H1 (cell line): Measurements from ENCODE around the gene CEP152. TPM values are rescaled to one million over a fixed set of nuclear protein-coding genes. Genes with fewer than 3 reads are reported as not detected.

ENCODE experiments used
- CTCF ChIA-PET: fragments of 300-600 bp; sonication (Branson Sonifier 250); formaldehyde crosslinking; loops from one replicate; lab custom pipeline; 2021; ENCODE audit not compliant: partially characterized antibody; lab: Charles Lee
- POLR2A ChIA-PET: fragments of 300-600 bp; sonication (Branson Sonifier 250); formaldehyde crosslinking; loops from one replicate; lab custom pipeline; 2021; ENCODE audit warnings: inconsistent platforms; ENCODE audit not compliant: partially characterized antibody; lab: Charles Lee
- DNase-seq, 2 experiments: peaks; one replicate each; pipeline versions ENCODE4 v3.0.0 to v3.0.0-alpha.2; 2010 to 2022; ENCODE audit warnings: low spot score in 2 of 2, low read depth in 1 of 2, mixed read lengths in 1 of 2
- FAIRE-seq: peaks from 2 replicates; lab custom pipeline; 2011; peaks lifted over from hg19 to GRCh38; lab: Jason Lieb, UNC
- H2AFZ ChIP-seq: 2 replicates; pipeline ENCODE4 v1.8.1; 2012; ENCODE audit warnings: low read length, inconsistent platforms
- H2AK5ac ChIP-seq: 2 replicates; pipeline ENCODE4 v1.6.1; 2013; ENCODE audit warnings: low read depth, low read length
- H2BK120ac ChIP-seq: replicated peaks from 2 replicates; pipeline ENCODE3; 2013; ENCODE audit warnings: low read depth, low read length, inconsistent platforms
- H2BK12ac ChIP-seq: 2 replicates; pipeline ENCODE4 v1.6.1; 2013; ENCODE audit warnings: low read depth, low read length
- H2BK15ac ChIP-seq: 2 replicates; pipeline ENCODE4 v1.6.1; 2013; ENCODE audit warnings: low read length
- H2BK20ac ChIP-seq: 2 replicates; pipeline ENCODE4 v1.6.1; 2013; ENCODE audit warnings: low read length
- H2BK5ac ChIP-seq: 2 replicates; pipeline ENCODE4 v1.6.1; 2013; ENCODE audit warnings: low read depth, low read length
- H3K14ac ChIP-seq: 2 replicates; pipeline ENCODE4 v1.6.1; 2013; ENCODE audit warnings: inconsistent platforms; ENCODE audit not compliant: insufficient read length
- H3K18ac ChIP-seq: 2 replicates; pipeline ENCODE4 v1.6.1; 2013; ENCODE audit warnings: low read length; ENCODE audit errors: extremely low read depth
- H3K23ac ChIP-seq: 2 replicates; pipeline ENCODE4 v1.6.1; 2013; ENCODE audit warnings: inconsistent platforms; ENCODE audit not compliant: insufficient read length
- H3K23me2 ChIP-seq: 2 replicates; pipeline ENCODE4 v1.6.1; 2013; ENCODE audit warnings: low read depth, low read length
- H3K27ac ChIP-seq: 2 replicates; pipeline ENCODE4 v1.6.1; 2011; ENCODE audit warnings: low read depth, low read length, inconsistent platforms
- H3K27me3 ChIP-seq, 4 experiments: replicated peaks in 1 of 4; 1 replicate in 1 of 4; 2 replicates in 3 of 4; pipeline versions ENCODE4 v1.6.1 to v1.8.1; 2011 to 2013; ENCODE audit warnings: low read length in 3 of 4, mild to moderate bottlenecking in 3 of 4, inconsistent platforms in 2 of 4, mixed read lengths in 2 of 4, moderate library complexity in 1 of 4; ENCODE audit not compliant: control insufficient read depth in 3 of 4, insufficient read depth in 3 of 4; ENCODE audit errors: extremely low read depth in 1 of 4
- H3K36me3 ChIP-seq, 4 experiments: 2 replicates each; pipeline versions ENCODE4 v1.6.1 to v1.8.1; 2011 to 2013; ENCODE audit warnings: mild to moderate bottlenecking in 4 of 4, low read length in 3 of 4, moderate library complexity in 2 of 4, control low read depth in 1 of 4, inconsistent platforms in 1 of 4; ENCODE audit not compliant: insufficient read depth in 4 of 4, control insufficient read depth in 2 of 4
- H3K4ac ChIP-seq: replicated peaks from 2 replicates; pipeline ENCODE3; 2013; ENCODE audit warnings: low read length, low read depth, mixed read lengths, inconsistent platforms; ENCODE audit not compliant: insufficient read length
- H3K4me1 ChIP-seq, 4 experiments: replicated peaks in 1 of 4; 1 replicate in 1 of 4; 2 replicates in 3 of 4; pipeline versions ENCODE4 v1.6.1 to v1.8.1; 2011 to 2013; ENCODE audit warnings: low read length in 3 of 4, inconsistent platforms in 2 of 4, mixed read lengths in 1 of 4; ENCODE audit not compliant: insufficient read depth in 4 of 4, control insufficient read depth in 3 of 4
- H3K4me2 ChIP-seq, 2 experiments: 2 replicates each; pipeline versions ENCODE4 v1.6.1 to v1.8.1; 2011 to 2013; ENCODE audit warnings: low read depth in 2 of 2, low read length in 2 of 2, control low read depth in 1 of 2, inconsistent platforms in 1 of 2, mild to moderate bottlenecking in 1 of 2; ENCODE audit not compliant: insufficient read depth in 1 of 2
- H3K4me3 ChIP-seq, 4 experiments: fragments of 200-600, 300-600 bp in 1 of 4; sonication (generic), shearing (Covaris generic), sonication (Bioruptor Twin) in 1 of 4; 2 replicates each; pipeline versions ENCODE4 v1.5.1 to v1.8.1; 2011 to 2016; ENCODE audit warnings: low read length in 4 of 4, low read depth in 3 of 4, control low read depth in 2 of 4, inconsistent platforms in 2 of 4, mild to moderate bottlenecking in 2 of 4, mixed read lengths in 1 of 4, moderate library complexity in 1 of 4; ENCODE audit not compliant: insufficient read depth in 2 of 4; ENCODE audit errors: extremely low read depth in 1 of 4
- H3K56ac ChIP-seq: replicated peaks from 2 replicates; pipeline ENCODE3; 2013; ENCODE audit warnings: low read depth, mild to moderate bottlenecking, mixed read lengths, low read length, inconsistent platforms; ENCODE audit not compliant: insufficient read length
- H3K79me1 ChIP-seq: 2 replicates; pipeline ENCODE4 v1.6.1; 2013; ENCODE audit warnings: low read depth, low read length, control low read depth
- H3K79me2 ChIP-seq, 2 experiments: 2 replicates each; pipeline versions ENCODE4 v1.6.1 to v1.8.1; 2012 to 2013; ENCODE audit warnings: low read length in 2 of 2, mild to moderate bottlenecking in 2 of 2, inconsistent platforms in 1 of 2; ENCODE audit not compliant: insufficient read depth in 2 of 2, control insufficient read depth in 1 of 2
- H3K9ac ChIP-seq, 4 experiments: replicated peaks in 1 of 4; 1 replicate in 1 of 4; 2 replicates in 3 of 4; pipeline versions ENCODE4 v1.6.1 to v1.8.1; 2011 to 2013; ENCODE audit warnings: low read depth in 3 of 4, low read length in 3 of 4, control low read depth in 2 of 4, mild to moderate bottlenecking in 2 of 4, moderate library complexity in 2 of 4, inconsistent platforms in 1 of 4; ENCODE audit errors: extremely low read depth in 1 of 4
- H3K9me3 ChIP-seq, 2 experiments: 2 replicates each; pipeline versions ENCODE4 v1.6.1 to v1.8.1; 2012 to 2013; ENCODE audit warnings: mild to moderate bottlenecking in 2 of 2, moderate library complexity in 2 of 2, control low read depth in 1 of 2, inconsistent platforms in 1 of 2, low read depth in 1 of 2, low read length in 1 of 2, mixed read lengths in 1 of 2; ENCODE audit not compliant: insufficient read depth in 2 of 2
- H4K20me1 ChIP-seq, 2 experiments: replicated peaks in 1 of 2; 2 replicates each; pipeline versions ENCODE3 to v1.8.1; 2011 to 2013; ENCODE audit warnings: inconsistent platforms in 2 of 2, low read length in 2 of 2, mild to moderate bottlenecking in 1 of 2; ENCODE audit not compliant: insufficient read depth in 2 of 2, control insufficient read depth in 1 of 2
- H4K5ac ChIP-seq: 2 replicates; pipeline ENCODE4 v1.6.1; 2013; ENCODE audit warnings: low read length, low read depth, mixed read lengths, inconsistent platforms; ENCODE audit not compliant: insufficient read length
- H4K8ac ChIP-seq: 2 replicates; pipeline ENCODE4 v1.8.0; 2013; ENCODE audit warnings: mild to moderate bottlenecking, moderate library complexity, low read length, inconsistent platforms; ENCODE audit not compliant: insufficient read depth; ENCODE audit errors: extremely low read depth
- H4K91ac ChIP-seq: replicated peaks from 2 replicates; pipeline ENCODE3; 2013; ENCODE audit warnings: low read length, mixed read lengths, inconsistent platforms; ENCODE audit not compliant: insufficient read length
- CHD2 ChIP-seq: IDR thresholded peaks from 2 replicates; pipeline ENCODE4 v1.6.1; 2012; ENCODE audit warnings: low read length, improper control_type of control experiment
- CTCF ChIP-seq, 3 experiments: IDR thresholded peaks; 1 replicate in 2 of 3; 2 replicates in 1 of 3; pipeline versions ENCODE4 v1.5.1 to v1.6.1; 2011; ENCODE audit warnings: low read length in 3 of 3, mild to moderate bottlenecking in 3 of 3, inconsistent platforms in 2 of 3, low read depth in 1 of 3, moderate library complexity in 1 of 3; ENCODE audit not compliant: insufficient read depth in 1 of 3; ENCODE audit errors: control extremely low read depth in 1 of 3
- MAFK ChIP-seq: IDR thresholded peaks from 2 replicates; pipeline ENCODE4 v1.6.1; 2012; ENCODE audit warnings: low read depth, mild to moderate bottlenecking, improper control_type of control experiment, low read length
- PHF8 ChIP-seq: fragments of 200-600 bp; sonication (generic); conservative IDR thresholded peaks from 2 replicates; pipeline ENCODE4 v1.7.1; 2012; ENCODE audit warnings: low read depth, mild to moderate bottlenecking, inconsistent platforms, low read length, moderate library complexity
- POLR2A ChIP-seq, 2 experiments: IDR thresholded peaks; 1 replicate in 1 of 2; 2 replicates in 1 of 2; pipeline ENCODE4 v1.6.1; 2011; ENCODE audit warnings: low read depth in 2 of 2, low read length in 2 of 2, mild to moderate bottlenecking in 2 of 2; ENCODE audit errors: control extremely low read depth in 1 of 2
- RXRA ChIP-seq: IDR thresholded peaks from 2 replicates; pipeline ENCODE4 v1.6.1; 2011; ENCODE audit warnings: low read depth, mild to moderate bottlenecking, low read length, moderate library complexity; ENCODE audit not compliant: insufficient read depth
- SUZ12 ChIP-seq: fragments of 200-600 bp; sonication (generic); IDR thresholded peaks from 2 replicates; pipeline ENCODE4 v1.6.1; 2012; ENCODE audit warnings: mild to moderate bottlenecking, inconsistent platforms, low read length, moderate library complexity, mixed read lengths
- TAF1 ChIP-seq: IDR thresholded peaks from 2 replicates; pipeline ENCODE4 v1.6.1; 2011; ENCODE audit warnings: mild to moderate bottlenecking, low read depth, low read length
- TAF7 ChIP-seq: optimal IDR thresholded peaks from 2 replicates; pipeline ENCODE3; 2011; ENCODE audit warnings: low read depth, mild to moderate bottlenecking, inconsistent platforms, low read length, moderate library complexity, borderline replicate concordance
- TBP ChIP-seq: IDR thresholded peaks from 2 replicates; pipeline ENCODE4 v1.6.1; 2011; ENCODE audit warnings: low read depth, low read length, improper control_type of control experiment
- TCF12 ChIP-seq: IDR thresholded peaks from 2 replicates; pipeline ENCODE4 v1.6.1; 2011; ENCODE audit warnings: low read depth, mild to moderate bottlenecking, low read length
- WGBS, 2 experiments: shearing (Covaris generic) in 1 of 2; methylation state at CpG; one replicate each; pipeline versions ENCODE4 v1.1.6 to v1.1.7; 2013 to 2015; ENCODE audit warnings: low lambda C conversion rate in 2 of 2, mixed read lengths in 2 of 2, inconsistent platforms in 1 of 2, low coverage in 1 of 2, missing lambda C conversion rate in 1 of 2; ENCODE audit not compliant: insufficient replicate concordance in 2 of 2, insufficient coverage in 1 of 2, insufficient read length in 1 of 2; ENCODE audit errors: extremely low coverage in 1 of 2, missing lambda C conversion rate in 1 of 2; 5-methylcytosine and 5-hydroxymethylcytosine counted together
- polyA plus RNA-seq, 7 experiments: library from polyadenylated mRNA; depleted of rRNA in 3 of 7; stranded (reverse) in 5 of 7; unstranded in 2 of 7; fragments of >200 nt in 5 of 7; fragments of 200-250 nt in 2 of 7; gene quantifications; 1 replicate in 5 of 7; 2 replicates in 1 of 7; 4 replicates in 1 of 7; pipeline versions ENCODE4 v1.2.1 to v1.2.3, GENCODE V29; 2011 to 2013; ENCODE audit warnings: missing spikeins in 2 of 7, mixed read lengths in 2 of 7
- total RNA-seq: library from RNA; stranded (reverse); fragmentation: NEBNext Ultra II Directional; extraction: Animal tissue kit (Norgen Biotek cat#: 25700); gene quantifications from 2 replicates; pipeline ENCODE4 v1.2.1, GENCODE V29; 2021
- TF ChIP-seq, protein P1 (sequence below): IDR thresholded peaks from 2 replicates; pipeline ENCODE4 v1.6.1; 2012; ENCODE audit warnings: inconsistent platforms

Gene CEP152
- total and polyA plus RNA-seq, 2 of the 8 experiments (the other 6 are each of a cell fraction or from before 2014, with no cell fraction given) = 1.4 to 16.2 TPM

GRCh38 chr15:48795901-48796300 lies 15.0 kb downstream of the CEP152 start:
- Histone ChIP-seq H2BK120ac (no peak overlapping the region), H4K91ac (no peak overlapping the region), H3K4me2 (no peak overlapping the region), H3K18ac (no peak overlapping the region), H4K20me1 (peaks cover 2% of the 10 kb centered on the region in 2 experiments), H3K23me2 (no peaks in the 10 kb centered on the region), H3K23ac (no peak overlapping the region), H2BK5ac (no peak overlapping the region), H3K9me3 (no peaks in the 10 kb centered on the region), H2BK20ac (no peak overlapping the region), H3K4me1 (peaks cover 0 to 3% (median 1%) of the 10 kb centered on the region in 4 experiments; a peak in 3 of 7 replicates), H2BK15ac (no peak overlapping the region), H4K5ac (no peak overlapping the region), H3K9ac (no peak overlapping the region), H3K79me1 (no peaks in the 10 kb centered on the region), H3K79me2 (peaks cover 0 to 22% of the 10 kb centered on the region in 2 experiments; a peak in 2 of 4 replicates), H3K27ac (no peak overlapping the region), H2AFZ (no peak overlapping the region), H3K27me3 (no peaks in the 10 kb centered on the region), H3K4me3 (no peak overlapping the region), H3K36me3 (peaks cover 0 to 36% (median 8%) of the 10 kb centered on the region in 4 experiments; a peak in 5 of 8 replicates), H3K4ac (no peak overlapping the region), H3K14ac (no peak overlapping the region), H2AK5ac (no peak overlapping the region), H3K56ac (no peak overlapping the region), H2BK12ac (no peak overlapping the region), H4K8ac (no peak overlapping the region)
- FAIRE-seq (no peak), DNase-seq (no peak)
- POLR2A ChIA-PET = no interaction called here
- 95% methylated on average over 3 of the region's 3 CpGs; no CpG with 5 or more reads in 1 of the 2 experiments for WGBS, 2 experiments
- CTCF ChIA-PET = no interaction called here
- TF ChIP-seq PHF8 = no peak
- no peak for TF ChIP-seq CTCF (IDR thresholded peaks at IDR 0.05; ENCODE audit: control extremely low read depth in 1 of 3, insufficient read depth in 1 of 3, low read depth in 1 of 3, low read length in 3 of 3)
- no peak for TF ChIP-seq POLR2A (IDR thresholded peaks at IDR 0.05; ENCODE audit: control extremely low read depth in 1 of 2, low read depth in 2 of 2, low read length in 2 of 2)
- TF ChIP-seq SUZ12 = no peak
- TF ChIP-seq RXRA = no peak
- TF ChIP-seq, protein P1, sequence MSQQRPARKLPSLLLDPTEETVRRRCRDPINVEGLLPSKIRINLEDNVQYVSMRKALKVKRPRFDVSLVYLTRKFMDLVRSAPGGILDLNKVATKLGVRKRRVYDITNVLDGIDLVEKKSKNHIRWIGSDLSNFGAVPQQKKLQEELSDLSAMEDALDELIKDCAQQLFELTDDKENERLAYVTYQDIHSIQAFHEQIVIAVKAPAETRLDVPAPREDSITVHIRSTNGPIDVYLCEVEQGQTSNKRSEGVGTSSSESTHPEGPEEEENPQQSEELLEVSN = no peak
- no peak for TF ChIP-seq TBP
- no peak for TF ChIP-seq CHD2
- TF ChIP-seq MAFK = no peak
- no peak for TF ChIP-seq TAF1
- no peak for TF ChIP-seq TAF7
- no peak for TF ChIP-seq TCF12
